ENCODE data around the gene CACNA2D4. TPM values are rescaled to one million over a fixed set of nuclear protein-coding genes. Genes with fewer than 3 reads are reported as not detected.

Gene CACNA2D4
- total RNA-seq, 1 experiment from 2014 or later, result 1.7 TPM

DNA sequence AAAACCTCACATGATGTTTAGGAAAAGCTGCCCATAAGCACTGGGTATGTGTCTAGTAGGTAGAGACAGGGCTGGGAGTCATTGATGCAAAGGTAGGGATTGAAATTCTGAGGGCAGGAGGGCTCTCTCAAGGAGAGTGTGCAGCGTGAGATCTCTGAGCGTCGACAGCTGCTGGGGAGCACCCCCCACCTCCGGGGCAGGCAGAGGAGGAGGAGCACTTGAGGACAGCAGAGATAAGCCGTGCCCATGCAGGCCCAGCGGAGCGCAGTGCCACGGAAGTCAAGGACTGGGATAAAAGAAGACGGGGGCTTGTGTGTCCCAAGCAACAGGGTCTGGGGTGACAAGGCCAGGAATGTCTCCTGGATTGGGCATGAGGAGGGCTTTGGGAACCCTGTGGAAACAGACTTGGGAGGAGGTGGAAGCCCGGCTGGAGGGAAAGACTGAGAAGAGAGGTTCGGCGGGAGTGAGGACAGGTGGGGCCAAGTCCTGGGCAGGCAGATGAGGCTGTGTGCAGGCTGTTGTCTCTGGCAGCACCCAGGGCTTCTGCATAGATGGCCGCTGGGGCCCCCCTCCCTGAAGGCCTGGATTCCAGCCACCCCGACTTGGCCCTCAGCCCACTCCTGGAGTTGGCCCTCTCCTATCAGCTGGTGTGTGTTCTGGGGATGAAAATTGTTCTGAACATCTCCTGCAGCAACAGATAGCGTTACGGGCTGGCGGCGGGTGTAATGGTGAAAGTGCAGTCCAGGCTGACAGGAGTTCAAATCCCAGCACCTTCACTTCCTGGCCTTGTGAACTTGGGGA lies 1.9 kb downstream of the CACNA2D4 start:
- H3K9me2 ChIP-seq (ENCODE audit: insufficient read depth), result no peaks in the 10 kb centered on the region
- H3K4me3 ChIP-seq (replicated peaks in 1 of 2; ENCODE audit: low read depth in 1 of 2, low read length in 2 of 2), result no peak overlapping the region
- H3K9ac ChIP-seq (ENCODE audit: low read length), result no peak overlapping the region
- ChIA-PET CTCF (interaction anchor here (1.2 kb wide), 1 partner anchor 23 kb away, joined by 3 read pairs; no protein-coding TSS in a partner anchor), POLR2A (no interaction called here), RAD21 (ENCODE audit: low non-redundant PET in 1 of 2, low total read pairs in 2 of 2, uncharacterized antibody in 2 of 2, unreplicated experiment in 2 of 2) (no interaction called here)
- H3K36me3 ChIP-seq (ENCODE audit: control insufficient read depth in 1 of 2, insufficient read depth in 2 of 2, low read length in 2 of 2), result no peaks in the 10 kb centered on the region
- H3K9me3 ChIP-seq (ENCODE audit: control insufficient read depth in 1 of 2, insufficient read depth in 1 of 2, low read depth in 1 of 2, low read length in 2 of 2), result no peaks in the 10 kb centered on the region
- H3K4me2 ChIP-seq (ENCODE audit: low read length), result no peak overlapping the region
- H4K20me1 ChIP-seq (ENCODE audit: insufficient read depth), result no peaks in the 10 kb centered on the region
- no peak for DNase-seq (ENCODE audit: low read depth, low spot score)
- ATAC-seq, result no peak
- TF ChIP-seq POLR2A (IDR thresholded peaks at IDR 0.05; ENCODE audit: borderline replicate concordance, extremely low read depth, insufficient read depth, insufficient read length) (no peak), CBX3 (IDR thresholded peaks at IDR 0.05; ENCODE audit: low read depth) (no peak), SRF (IDR thresholded peaks at IDR 0.05; ENCODE audit: low read depth) (no peak), TCF7L2 (IDR thresholded peaks at IDR 0.05; ENCODE audit: borderline replicate concordance, extremely low read depth, insufficient read depth, insufficient read length) (no peak), EZH2phosphoT487 (IDR thresholded peaks at IDR 0.05; ENCODE audit: borderline replicate concordance) (no peak)
- TF ChIP-seq, protein P1, sequence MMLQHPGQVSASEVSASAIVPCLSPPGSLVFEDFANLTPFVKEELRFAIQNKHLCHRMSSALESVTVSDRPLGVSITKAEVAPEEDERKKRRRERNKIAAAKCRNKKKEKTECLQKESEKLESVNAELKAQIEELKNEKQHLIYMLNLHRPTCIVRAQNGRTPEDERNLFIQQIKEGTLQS (IDR thresholded peaks at IDR 0.05), result no peak
- intact Hi-C loops (cut with micrococcal nuclease), result no loop called here
- no TSS peak for BruUV-seq (replicated peaks)
- H3K79me2 ChIP-seq (ENCODE audit: insufficient read depth, low read length), result no peaks in the 10 kb centered on the region
- no peak overlapping the region for H2AFZ ChIP-seq (ENCODE audit: low read depth, low read length, poor library complexity, severe bottlenecking)
- H3K4me1 ChIP-seq (ENCODE audit: control insufficient read depth in 1 of 2, insufficient read depth in 2 of 2, low read length in 2 of 2), result peaks cover 0 to 7% of the 10 kb centered on the region in 2 experiments; a peak in 1 of 4 replicates
- H3K27me3 ChIP-seq (ENCODE audit: insufficient read depth, low read length), result no peaks in the 10 kb centered on the region
- H3K27ac ChIP-seq (ENCODE audit: low read depth, low read length), result no peak overlapping the region

DNA sequence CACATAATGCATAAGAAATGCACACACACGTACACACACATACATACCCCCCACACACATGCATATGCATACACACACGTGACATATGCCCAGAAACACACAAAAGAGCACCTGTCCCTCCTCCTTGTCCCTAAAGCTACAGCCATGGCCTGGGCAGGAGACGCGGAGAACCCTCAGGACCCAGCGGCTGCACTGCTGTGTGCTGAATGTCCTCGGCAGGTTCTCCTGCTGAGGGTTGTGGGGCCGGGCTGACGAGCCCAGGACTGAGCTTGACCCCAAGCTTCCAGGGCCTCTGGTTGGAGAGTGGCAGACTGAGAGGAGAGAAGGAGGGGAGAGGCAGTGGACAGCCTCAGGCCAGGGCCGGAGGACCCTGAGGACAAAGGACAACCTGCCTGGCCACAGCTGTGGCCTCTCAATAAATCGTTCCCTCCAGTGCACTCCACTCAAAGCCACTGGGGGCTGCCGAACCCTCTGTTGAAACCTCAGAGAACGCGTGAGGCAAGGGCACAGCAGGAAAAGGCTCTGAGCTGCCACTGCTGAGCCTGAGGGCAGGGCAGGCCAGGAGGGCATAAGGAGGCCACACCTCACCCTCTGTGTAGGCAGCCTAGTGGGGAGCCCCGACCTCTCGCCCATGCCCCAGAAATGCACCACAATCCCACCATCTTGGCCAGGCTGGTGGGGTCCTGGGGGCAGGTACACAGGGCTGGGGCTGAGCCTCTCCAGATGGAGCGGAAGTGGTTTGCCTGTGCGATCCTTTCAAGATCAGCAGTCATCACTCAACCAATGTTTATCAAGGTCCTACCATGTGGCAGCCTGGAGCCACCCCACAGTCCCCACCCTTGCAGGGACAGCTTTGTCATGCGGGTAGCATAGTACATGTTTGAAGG lies 3.1 kb downstream of the CACNA2D4 start:
- no TSS peak for BruUV-seq (replicated peaks)
- Histone ChIP-seq H4K20me1 (ENCODE audit: insufficient read depth) (no peaks in the 10 kb centered on the region), H3K4me3 (replicated peaks in 1 of 2; ENCODE audit: low read depth in 1 of 2, low read length in 2 of 2) (no peak overlapping the region), H2AFZ (ENCODE audit: low read depth, low read length, poor library complexity, severe bottlenecking) (no peak overlapping the region), H3K27me3 (ENCODE audit: insufficient read depth, low read length) (no peaks in the 10 kb centered on the region), H3K9me3 (ENCODE audit: control insufficient read depth in 1 of 2, insufficient read depth in 1 of 2, low read depth in 1 of 2, low read length in 2 of 2) (no peaks in the 10 kb centered on the region), H3K79me2 (ENCODE audit: insufficient read depth, low read length) (no peaks in the 10 kb centered on the region), H3K9me2 (ENCODE audit: insufficient read depth) (no peaks in the 10 kb centered on the region), H3K27ac (ENCODE audit: low read depth, low read length) (no peak overlapping the region), H3K36me3 (ENCODE audit: control insufficient read depth in 1 of 2, insufficient read depth in 2 of 2, low read length in 2 of 2) (no peaks in the 10 kb centered on the region), H3K9ac (ENCODE audit: low read length) (no peak overlapping the region), H3K4me2 (ENCODE audit: low read length) (no peak overlapping the region), H3K4me1 (ENCODE audit: control insufficient read depth in 1 of 2, insufficient read depth in 2 of 2, low read length in 2 of 2) (peaks cover 0 to 7% of the 10 kb centered on the region in 2 experiments; a peak in 1 of 4 replicates)
- CTCF ChIA-PET, result interaction anchor here (1.2 kb wide), 1 partner anchor 25 kb away, joined by 3 read pairs; no protein-coding TSS in a partner anchor
- POLR2A ChIA-PET, result no interaction called here
- no peak for DNase-seq (ENCODE audit: low read depth, low spot score)
- RAD21 ChIA-PET (ENCODE audit: low non-redundant PET in 1 of 2, low total read pairs in 2 of 2, uncharacterized antibody in 2 of 2, unreplicated experiment in 2 of 2), result no interaction called here
- ATAC-seq, result no peak
- intact Hi-C loops (cut with micrococcal nuclease), result no loop called here
- TF ChIP-seq, protein P2, sequence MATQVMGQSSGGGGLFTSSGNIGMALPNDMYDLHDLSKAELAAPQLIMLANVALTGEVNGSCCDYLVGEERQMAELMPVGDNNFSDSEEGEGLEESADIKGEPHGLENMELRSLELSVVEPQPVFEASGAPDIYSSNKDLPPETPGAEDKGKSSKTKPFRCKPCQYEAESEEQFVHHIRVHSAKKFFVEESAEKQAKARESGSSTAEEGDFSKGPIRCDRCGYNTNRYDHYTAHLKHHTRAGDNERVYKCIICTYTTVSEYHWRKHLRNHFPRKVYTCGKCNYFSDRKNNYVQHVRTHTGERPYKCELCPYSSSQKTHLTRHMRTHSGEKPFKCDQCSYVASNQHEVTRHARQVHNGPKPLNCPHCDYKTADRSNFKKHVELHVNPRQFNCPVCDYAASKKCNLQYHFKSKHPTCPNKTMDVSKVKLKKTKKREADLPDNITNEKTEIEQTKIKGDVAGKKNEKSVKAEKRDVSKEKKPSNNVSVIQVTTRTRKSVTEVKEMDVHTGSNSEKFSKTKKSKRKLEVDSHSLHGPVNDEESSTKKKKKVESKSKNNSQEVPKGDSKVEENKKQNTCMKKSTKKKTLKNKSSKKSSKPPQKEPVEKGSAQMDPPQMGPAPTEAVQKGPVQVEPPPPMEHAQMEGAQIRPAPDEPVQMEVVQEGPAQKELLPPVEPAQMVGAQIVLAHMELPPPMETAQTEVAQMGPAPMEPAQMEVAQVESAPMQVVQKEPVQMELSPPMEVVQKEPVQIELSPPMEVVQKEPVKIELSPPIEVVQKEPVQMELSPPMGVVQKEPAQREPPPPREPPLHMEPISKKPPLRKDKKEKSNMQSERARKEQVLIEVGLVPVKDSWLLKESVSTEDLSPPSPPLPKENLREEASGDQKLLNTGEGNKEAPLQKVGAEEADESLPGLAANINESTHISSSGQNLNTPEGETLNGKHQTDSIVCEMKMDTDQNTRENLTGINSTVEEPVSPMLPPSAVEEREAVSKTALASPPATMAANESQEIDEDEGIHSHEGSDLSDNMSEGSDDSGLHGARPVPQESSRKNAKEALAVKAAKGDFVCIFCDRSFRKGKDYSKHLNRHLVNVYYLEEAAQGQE (IDR thresholded peaks at IDR 0.05; ENCODE audit: low read depth), result no peak
- TF ChIP-seq SRF (IDR thresholded peaks at IDR 0.05; ENCODE audit: low read depth) (no peak), CEBPB (IDR thresholded peaks at IDR 0.05; ENCODE audit: low read depth) (no peak), YY1 (IDR thresholded peaks at IDR 0.05; ENCODE audit: extremely low read depth, insufficient replicate concordance, low read depth, low read length) (no peak), EZH2 (IDR thresholded peaks at IDR 0.05) (no peak), RAD21 (IDR thresholded peaks at IDR 0.05; ENCODE audit: low read depth) (no peak), CBX3 (IDR thresholded peaks at IDR 0.05; ENCODE audit: low read depth) (no peak), POLR2A (IDR thresholded peaks at IDR 0.05; ENCODE audit: borderline replicate concordance, extremely low read depth, insufficient read depth, insufficient read length) (no peak), POLR2AphosphoS5 (IDR thresholded peaks at IDR 0.05; ENCODE audit: low read depth, low read length) (no peak), FOSL1 (IDR thresholded peaks at IDR 0.05; ENCODE audit: low read depth) (no peak), JUND (IDR thresholded peaks at IDR 0.05) (no peak), ELF1 (IDR thresholded peaks at IDR 0.05; ENCODE audit: borderline replicate concordance, low read depth) (no peak)
